Stimulated activated CD4-positive, alpha-beta T cell treated with anti-CD3 and anti-CD28 coated beads, Interleukin-2, amount 100 ng/mL, for 4 hours (primary cell): ENCODE measurements around the gene ACOT12.
"Not testable (repeated sequence)": the region's sequence is repeated elsewhere in the genome, so short reads cannot be mapped to it uniquely, and the experiment has no call there.

ENCODE experiments used
- DNase-seq: peaks from one replicate; pipeline ENCODE4 v3.0.0-alpha.2; 2020; ENCODE audit warnings: low read depth

ACOT12 gene

DNA sequence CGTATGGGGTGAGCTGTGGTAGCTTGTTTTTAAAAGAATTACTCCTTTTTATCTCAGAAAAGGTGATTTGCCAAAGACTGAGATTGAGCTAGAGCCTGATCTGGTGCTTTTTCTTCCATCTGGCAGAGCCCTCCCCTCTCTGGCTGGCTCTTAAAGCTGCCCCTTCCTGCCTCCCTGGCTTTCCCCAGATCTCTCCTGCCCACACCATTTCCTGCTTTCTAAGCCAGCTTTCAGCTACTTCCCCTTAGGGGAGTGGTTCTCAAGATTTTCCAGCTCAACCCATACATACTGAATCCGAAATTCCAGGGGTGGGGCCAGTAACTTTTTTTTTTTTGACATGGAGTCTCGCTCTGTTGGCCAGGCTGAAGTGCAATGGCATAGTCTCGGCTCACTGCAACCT, 4.8 kb upstream of the ACOT12 start:
- DNase-seq, result no peak

DNA sequence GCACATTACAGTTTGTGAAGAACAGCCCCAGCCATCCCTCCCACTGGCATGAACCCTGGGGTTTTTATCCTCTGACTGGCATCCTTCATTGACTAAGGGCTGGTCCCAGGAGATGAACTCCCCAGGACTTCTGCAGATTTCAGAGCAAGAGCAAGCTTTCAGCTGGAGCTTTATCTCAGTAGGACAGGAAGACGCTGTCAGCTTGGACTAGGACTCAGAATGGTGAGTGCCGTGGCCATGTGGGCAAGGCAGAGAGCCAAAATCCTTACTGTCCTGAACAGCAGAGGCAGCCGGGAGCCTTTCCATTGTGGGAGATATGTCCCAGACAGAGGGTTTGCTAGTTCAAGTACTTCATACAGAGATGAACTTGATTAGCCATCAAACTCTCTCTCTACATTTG, 3.2 kb upstream of the ACOT12 start:
- DNase-seq, result no peak

DNA sequence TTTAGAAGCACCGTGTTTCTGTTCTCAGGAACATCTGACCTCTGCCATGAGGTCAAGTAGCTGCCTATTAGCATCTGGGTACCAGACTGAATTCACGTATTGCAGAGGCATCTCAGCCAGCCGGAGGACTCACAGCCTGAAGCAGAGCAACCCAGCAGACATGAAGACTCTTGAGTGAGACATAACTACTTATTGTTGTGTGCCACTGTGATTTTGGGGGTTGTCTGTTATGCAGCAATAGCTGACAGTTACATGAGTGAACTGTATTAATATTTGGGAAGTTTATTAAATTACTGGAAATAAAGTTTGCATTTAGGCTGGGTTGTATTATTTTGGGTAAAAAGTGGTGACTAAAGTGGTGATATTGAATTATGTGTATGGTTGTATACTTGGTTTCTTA, 1.3 kb upstream of the ACOT12 start:
- no peak for DNase-seq

DNA sequence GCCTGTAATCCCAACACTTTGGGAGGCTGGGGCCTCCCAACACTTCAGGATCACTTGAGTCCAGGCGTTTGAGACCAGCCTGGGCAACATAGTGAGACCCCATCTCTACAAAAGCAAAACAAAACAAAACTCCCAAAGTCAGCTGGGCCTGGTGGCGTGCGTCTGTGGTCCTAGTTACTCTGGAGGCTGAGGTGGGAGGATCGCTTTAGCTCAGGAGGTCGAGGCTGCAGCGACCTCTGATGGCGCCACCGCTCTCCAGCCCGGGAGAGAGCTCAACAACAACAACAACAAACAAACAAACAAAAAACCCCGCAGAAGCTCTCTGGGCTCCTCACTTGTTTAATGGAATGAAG, 528 bp downstream of the ACOT12 start:
- no peak for DNase-seq

DNA sequence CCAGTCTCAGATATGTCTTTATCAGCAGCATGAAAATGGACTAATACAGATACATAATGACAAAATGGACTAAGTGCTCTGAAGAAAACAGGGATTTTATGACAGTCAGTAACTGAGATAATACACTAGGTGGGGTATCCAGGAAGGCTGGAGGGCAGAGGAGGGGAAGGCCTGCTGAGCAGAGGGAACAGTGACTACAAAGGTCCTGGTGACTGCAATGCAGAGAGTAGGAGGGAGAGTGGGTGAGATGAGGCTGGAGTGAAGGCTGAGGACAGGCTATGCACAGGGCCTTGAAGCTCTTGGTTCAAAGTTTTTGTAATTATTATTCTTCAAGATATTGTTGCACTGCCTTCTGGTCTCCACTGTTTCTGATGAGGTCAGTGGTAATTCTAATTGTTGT, 4.9 kb downstream of the ACOT12 start:
- DNase-seq, result no peak

DNA sequence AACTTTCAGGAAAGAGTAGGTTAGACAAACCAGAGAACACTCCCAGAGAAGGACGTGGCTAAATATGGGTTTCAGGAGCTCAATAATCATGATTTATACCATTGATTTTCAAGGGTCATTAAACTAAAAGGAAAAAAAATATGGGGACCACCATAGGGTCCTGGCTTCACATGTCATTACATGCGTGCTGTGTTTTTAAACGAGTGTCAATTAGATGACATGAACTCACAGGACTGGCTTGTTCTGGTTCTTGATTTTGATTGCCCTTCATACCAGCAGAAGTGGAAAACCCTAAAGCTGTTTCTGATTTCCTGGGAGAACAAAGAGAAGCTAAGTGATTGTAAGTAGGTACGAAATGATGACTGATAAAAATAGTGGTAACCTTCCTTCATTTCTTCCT, 5.8 kb downstream of the ACOT12 start:
- no peak for DNase-seq

DNA sequence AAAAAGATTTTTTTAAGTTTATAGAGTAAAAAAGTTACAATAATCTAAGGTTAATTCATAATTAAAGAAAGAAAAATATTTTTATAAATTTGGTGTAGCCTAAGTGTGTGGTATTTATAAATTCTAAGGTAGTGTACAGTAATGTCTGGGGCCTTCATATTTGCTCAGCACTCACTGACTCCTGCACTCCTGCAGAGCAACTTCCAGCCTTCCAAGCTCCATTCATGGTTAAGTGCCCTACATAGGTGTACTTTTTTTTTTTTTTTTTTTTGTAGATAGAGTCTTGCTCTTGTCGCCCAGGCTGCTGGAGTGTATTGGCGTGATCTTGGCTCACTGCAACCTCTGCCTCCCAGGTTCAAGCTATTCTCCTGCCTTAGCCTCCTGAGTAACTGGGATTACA, 10.1 kb downstream of the ACOT12 start:
- no peak for DNase-seq

DNA sequence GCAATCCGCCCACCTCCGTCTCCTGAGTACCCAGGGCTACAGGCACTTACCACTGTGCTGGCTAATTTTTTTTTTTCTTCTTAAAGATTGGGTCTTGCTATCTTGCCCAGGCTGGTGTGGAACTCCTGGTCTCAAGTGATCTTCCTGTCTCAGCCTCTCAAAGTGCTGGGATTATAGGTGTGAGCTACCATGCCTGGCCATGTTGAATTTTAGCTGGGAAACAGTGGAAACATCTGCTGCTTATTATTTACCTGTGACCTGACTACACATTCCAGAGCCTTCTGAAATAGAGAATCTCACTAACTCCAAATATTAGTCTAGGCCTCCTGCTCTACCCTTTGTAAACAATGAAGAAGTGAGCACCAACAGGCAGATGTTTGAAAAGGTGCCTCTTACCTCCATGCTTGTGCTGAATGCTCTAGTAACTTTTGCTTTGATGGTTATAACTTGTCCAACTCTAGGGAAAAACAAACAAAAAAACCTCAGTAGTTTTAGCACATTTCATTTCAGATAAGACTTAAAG, 22.5 kb downstream of the ACOT12 start:
- no peak for DNase-seq

DNA sequence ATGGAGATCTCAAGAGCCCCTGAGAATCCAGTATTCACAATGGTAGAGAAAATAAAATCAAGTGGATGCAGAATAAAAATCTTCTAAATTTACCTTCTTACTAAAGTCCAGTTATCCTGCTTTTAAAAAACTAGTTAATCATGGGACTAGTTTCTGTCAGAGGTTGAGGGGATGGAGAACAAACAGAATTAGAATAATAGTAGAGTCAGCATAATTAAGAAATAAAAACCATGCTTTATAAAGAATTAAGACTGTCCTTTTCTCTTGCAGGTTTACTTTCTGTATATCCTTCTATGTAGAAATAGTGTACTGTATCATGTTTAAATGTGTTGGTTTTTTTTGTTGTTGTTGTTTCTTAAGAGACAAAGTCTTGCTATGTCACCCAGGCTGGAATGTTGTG, 23.0 kb downstream of the ACOT12 start:
- no peak for DNase-seq

DNA sequence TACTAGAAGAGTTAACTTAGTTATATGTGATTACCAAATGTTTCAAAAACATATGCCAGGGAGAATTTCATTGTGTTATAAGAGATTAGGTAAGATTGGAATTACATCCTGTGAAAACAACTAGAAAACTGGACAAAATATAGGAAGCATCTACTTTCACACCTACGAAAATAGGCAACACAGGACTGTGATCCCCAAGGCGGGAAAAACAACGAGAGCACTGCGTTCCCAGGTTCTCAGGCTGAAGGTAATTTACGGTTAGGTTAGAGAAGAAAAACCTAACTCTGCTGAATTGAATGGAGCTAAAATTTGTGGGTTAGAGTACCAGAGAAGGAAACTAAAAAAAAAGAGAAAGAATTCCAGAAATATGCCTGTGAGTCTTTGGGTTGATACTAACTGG, 28.4 kb downstream of the ACOT12 start:
- no peak for DNase-seq

DNA sequence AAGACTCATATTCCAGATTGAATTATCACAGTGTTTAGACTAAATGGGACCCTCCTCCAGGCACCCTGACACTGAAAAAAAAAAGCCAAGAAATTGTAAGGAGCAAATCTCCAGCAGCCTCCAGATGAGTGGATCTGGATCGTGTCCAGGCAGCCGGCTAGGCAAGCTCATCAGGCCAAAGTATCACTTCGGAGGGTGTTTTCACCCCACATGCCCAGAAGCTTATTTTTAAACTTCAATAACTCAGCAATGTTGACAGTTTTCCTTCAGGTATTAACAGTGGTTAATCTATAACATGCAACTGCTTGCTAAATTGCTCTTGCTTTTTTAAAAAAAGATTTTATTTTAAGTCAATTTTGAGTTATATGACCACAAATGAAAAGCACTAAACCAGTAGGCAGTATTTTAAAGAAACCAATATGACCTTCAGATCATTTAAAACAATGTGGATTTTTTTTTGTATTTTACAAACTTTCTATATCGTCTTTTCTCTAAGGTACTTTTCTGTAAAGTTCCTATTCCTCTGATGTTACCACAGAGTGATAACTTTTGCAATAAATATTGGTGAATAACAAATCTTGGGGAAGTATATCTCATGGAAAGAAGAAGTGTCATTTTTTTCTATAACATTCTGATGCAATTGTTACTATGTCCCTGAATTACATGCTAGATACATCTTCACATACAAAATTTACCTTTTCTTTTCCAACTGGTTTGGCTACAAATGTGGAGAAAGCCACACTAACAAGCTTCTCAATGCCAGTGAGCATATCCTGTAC, 30.7 kb downstream of the ACOT12 start:
- no peak for DNase-seq

DNA sequence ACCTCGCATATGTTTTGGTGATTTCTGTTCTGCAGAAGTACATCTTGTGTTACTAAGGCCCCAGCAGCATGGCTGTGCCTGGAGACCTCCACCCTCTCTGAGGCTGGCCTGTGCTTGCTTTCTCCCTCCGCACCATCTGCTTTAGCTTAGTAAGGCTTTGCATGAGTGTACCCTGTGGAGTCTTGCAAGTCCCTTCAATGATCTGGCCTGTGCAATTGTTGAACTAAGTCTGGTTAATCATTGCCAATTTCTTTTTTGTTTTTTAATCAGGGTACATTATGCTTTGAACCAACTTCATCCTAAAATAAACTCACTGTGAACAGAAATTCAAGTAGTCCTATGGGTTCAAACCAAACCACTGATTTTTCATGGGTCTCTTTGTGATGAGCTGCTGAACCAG, 32.3 kb downstream of the ACOT12 start:
- DNase-seq, result no peak

DNA sequence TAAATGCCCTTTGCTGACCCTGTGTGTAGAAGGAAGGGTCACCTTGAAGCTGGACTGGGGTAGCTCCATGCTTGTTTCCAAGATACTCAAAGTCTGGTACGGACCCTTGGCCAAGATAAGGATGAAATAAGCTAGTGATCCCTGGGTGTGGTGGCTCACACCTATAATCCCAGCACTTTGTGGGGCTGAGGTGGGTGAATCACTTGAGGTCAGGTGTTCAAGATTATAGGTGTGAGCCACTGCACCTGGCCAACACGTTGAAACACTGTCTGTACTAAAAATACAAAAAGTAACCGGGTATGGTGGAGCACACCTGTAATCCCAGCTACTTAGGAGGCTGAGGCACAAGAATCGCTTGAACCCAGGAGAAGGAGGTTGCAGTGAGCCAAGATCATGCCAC, 33.3 kb downstream of the ACOT12 start:
- DNase-seq, result no peak

DNA sequence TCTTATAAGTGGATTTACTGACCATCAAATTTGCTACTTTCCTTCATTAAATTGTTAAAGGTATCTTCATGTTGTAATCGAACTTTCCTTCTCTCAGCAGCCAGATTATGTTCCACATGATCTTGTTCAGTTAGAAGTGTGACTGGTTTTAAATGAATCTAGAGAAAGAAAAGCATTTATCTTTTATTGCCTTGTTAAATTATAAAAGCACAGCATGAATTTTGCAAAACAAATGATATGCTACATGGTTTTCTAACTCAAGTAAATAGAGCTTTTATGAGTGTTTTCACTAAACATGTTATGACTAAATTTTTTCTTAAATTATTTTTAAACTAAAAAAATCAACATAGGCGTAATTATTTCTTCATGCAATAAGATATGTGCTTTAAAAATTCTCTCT, 34.1 kb downstream of the ACOT12 start:
- DNase-seq, result no peak

DNA sequence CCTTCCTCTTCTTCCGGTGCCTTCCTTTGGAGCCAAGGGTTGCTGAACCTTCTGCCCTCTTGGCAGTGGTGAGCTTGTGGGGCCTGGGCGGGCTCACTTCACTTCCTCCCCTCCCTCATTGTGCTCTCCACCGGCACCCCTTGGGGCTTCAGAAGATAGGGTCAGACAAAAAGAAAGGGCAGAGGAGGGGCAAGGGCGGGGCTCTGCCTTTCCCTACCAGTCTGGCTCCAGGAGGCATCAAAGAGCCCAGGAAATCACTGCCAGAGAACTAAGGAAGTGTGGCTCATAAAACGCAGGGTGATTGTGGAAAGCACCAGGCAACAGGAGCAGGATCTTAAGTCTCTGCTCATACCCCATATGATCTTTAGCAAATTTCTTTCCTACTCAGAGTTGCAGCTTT, 34.8 kb downstream of the ACOT12 start:
- DNase-seq, result no peak

DNA sequence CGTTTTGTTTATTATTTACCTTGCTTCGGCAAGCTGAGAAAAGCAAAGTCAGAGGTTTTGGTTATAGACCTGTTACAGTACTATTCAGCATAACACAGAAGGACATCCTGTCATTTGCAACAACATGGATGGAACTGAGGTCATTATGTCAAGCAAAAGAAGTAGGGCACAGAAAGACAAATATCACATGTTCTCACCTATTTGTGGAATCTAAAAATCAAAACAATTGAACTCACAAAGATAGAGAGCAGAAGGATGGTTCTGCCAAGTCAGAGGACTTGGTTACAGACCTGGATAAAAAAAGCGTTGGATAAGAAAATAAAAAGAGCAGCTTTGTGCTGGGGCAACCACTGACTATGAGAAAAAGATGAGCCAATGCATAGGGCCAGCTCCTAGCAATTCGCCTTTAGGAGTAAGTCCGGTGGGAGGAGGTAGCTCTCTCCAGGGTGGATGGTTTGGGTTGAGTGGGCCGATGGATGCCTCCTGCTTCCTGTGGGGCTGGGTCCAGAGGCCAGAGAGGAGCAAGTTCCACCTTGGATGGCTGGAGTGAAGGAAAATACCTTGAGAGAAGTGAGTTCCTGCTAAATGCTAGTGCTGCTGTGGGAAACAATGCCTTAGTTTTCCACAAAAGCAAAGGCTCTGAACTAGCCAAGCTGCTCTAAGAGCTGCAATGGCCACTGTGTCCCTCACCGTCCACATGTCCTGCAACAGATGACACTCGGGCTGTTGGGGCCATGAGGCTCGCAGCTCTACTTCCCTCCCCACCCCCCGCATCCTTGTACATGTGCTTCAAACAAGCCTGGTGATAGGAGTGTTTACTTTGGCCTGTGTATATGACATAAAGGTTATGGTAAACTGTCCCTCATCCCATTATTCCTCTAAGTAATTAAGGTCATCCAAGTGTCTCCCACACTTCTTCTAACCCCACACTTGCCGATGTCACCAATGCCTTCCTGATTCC, 38.4 kb downstream of the ACOT12 start:
- DNase-seq, result no peak

DNA sequence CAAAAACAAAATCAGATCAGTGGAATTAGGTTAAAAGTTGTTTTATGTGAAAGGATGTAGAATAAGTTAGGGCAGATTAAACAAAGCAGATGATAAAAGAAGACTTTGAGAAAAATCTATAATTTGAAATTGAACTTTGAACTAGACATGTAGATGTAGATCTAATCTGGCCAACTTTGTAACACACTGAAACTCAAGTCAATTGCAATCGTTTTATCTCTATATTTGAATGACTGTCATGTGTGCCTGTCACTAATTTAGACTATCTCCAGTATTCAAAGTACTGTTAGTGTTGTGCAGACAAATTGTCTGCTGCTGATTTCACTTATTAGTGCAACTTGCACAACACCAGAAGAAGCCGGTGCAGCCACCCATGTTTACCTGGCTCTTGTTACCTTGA, 39.8 kb downstream of the ACOT12 start:
- DNase-seq, result no peak

DNA sequence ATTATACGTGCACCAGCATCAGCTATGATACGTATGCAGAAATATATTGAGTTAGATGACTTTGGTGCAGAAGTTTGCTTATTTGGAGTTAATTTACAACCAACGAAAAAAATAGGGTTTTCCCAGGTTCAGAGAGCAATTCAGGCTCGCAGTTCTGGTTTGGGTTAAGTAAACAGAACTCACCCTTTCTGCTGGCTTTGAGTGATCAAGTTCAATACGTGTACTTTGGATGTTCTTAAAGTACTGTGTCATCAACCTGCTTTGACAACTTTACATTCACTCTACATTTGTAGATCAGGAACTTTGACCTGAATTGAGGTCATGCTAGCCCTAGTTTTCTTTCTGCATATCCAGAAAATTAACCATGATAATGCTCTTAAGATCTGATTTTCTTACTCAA, 40.7 kb downstream of the ACOT12 start:
- no peak for DNase-seq

DNA sequence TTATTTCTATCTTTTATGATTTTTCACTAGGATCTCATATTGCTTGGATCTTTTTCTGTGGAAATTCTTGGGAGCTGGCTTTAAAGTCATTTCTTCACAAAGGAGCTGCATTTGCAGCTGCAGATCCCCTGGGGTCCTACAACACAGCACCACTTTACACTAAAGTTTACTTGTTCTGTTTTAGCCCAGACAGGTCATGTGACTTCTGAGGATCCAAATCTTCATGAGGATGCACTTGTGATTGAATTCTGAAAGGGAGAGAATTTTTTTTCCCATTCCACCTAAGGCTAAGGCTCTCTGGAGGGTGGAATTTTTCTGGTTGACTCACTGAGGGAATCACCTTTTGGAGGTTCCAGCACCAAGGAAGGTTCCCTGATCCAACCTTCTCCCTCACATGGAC, 43.4 kb downstream of the ACOT12 start:
- DNase-seq, result no peak

DNA sequence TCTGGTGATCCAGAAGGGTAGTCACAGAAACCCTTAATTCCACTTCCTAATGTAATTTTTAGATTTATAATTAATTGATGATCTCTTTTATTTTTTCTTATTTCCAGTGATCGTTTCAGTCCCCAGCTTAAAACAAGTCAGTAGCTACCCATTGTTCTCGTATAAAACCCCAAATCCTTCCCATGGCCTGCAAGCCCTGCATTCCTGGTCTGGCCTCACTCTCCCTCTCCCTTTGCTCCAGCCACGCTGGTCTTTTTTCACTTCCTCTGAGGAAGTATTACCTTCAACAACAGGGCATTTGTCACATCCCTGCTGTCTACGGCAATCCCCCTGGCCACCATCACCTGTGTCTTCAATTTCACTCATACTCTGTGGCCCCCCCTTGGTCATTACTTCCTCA, 44.8 kb downstream of the ACOT12 start:
- no peak for DNase-seq

DNA sequence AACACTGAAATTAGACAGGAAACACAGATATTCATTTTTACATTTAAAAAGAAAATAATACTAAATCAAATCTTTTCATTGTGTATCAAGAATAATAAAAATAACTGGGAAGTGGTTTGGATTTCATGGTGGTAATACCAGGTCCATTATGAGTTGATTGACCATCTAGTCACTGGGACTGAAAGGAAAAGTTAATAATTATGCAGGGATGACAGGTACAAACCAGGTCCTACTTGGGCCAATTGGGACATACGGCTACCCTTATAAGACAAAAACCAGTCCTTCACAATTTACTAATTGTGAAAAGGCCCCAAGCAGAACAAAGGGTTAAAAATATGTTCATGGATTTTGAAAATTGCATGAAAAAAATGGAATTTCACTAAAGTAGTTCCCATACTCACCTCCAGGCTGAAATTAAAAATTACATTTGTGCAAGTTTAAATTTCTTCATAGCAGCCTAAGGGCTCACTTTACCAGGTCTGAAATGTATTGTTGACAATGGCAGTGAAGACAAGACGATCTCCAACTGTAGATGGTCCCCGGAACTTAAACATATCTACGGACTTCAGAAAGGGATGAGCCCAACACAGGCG, 48.4 kb downstream of the ACOT12 start:
- DNase-seq, result no peak

DNA sequence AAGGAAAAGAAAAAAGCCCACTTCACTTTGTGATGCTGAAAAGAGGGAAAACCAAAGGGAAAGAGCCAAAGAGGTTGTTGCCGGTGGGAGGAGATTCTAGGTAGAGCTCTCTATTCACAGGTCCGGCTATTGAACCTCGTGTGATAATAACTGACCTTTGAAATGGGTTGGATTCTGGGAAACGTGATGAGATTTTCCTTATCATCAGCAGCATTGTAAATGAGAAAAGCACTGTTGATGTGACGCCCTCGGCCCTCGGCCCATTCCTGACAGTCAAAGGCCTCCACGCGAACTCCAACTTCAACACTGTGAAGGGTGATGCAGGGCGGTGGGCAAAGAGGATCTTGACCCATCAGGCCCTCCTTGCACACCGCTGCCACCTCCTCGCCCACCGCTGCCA, 49.2 kb downstream of the ACOT12 start:
- DNase-seq, result no peak

DNA sequence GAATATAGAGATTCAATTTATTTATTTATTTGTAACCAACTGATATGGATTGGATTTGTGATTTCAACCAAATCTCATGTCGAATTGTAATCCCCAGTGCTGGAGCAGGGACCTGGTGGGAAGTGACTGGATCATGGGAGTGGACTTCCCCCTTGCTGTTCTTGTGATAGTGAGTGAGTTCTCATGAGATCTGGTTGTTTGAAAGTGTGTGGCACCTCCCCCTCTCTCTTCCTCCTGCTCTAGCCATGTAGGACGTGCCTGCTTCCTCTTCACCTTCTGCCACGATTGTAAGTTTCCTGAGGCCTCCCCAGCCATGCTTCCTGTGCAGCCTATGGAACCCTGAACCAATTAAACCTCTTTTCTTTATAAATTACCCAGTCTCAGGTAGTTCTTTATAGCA, 55.7 kb downstream of the ACOT12 start:
- DNase-seq, result not testable (repeated sequence)
